Islet of Langerhans (tissue), 1 donor: ENCODE data around the gene FBLN2.
"Not testable (repeated sequence)": the region's sequence is repeated elsewhere in the genome, so short reads cannot be mapped to it uniquely, and the experiment has no call there.

Source experiments
- FAIRE-seq: peaks from one replicate; lab custom pipeline; 2011; peaks lifted over from hg19 to GRCh38; lab: Jason Lieb, UNC

FBLN2 gene

DNA sequence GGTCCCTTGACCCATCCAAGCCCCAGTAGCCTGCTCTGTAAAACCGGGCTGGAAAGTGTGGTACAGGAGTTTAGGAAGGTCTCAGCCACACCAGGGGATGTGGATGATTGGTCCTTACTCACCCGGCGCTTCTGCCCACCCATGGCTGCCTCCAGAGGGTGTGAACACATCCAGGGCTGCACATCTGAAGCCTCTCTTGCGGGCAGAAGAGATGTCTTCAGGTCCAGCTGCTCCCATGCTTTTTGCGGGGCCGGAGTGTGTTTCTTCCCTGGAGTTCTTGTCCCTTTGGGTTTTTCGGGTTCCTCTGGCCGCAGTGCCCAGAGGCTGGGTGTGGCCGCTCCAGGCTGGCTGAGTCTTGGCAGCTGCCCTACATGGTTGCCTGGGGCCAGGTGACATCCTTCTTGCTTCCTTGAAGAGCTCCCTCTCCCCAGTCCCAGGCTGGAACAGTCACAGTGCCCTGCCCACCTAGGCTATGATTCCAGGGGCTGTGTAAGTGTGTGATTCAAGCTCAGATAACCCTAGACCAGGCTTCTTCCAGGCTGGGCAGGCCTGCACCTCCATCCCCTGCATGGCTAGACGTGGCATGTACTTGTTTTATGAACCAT lies 34.9 kb upstream of the FBLN2 start:
- FAIRE-seq: no peak

DNA sequence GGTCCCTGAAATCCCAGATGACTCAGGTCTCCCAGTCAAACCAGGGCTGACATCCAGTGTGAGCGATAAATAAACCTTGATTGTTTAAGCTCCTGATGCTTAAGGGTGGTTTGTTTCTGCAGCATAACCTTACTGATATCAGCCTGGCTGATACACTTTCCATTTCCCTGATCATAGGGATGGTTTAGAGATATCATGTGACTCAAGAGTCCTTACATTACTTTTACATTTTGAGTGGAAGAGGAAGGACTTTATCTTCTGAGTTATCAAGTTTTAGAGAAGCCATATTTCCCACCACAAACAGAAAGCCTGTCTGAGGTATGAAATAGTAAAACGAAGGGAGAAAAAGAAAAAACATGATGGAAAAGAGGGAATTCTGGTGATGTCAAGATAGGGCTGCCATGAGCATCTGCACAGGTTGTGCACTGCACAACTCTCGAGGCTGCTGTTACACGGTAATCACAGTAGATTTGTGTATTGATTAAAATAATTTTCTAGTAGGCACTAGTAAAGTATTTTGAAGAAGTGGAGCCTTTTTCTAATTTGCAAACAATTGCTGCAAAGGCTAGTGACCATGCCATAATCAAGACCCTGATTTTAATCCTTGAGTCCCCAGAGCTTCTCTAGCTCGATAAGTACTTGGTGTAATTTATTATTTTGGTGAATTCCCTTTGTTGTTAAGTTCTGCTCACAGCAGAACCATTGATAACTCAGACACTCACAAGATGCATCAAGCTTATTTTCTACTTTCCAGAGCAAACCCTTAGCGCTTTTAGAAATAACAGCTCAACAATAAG lies 34.1 kb upstream of the FBLN2 start:
- FAIRE-seq: no peak

DNA sequence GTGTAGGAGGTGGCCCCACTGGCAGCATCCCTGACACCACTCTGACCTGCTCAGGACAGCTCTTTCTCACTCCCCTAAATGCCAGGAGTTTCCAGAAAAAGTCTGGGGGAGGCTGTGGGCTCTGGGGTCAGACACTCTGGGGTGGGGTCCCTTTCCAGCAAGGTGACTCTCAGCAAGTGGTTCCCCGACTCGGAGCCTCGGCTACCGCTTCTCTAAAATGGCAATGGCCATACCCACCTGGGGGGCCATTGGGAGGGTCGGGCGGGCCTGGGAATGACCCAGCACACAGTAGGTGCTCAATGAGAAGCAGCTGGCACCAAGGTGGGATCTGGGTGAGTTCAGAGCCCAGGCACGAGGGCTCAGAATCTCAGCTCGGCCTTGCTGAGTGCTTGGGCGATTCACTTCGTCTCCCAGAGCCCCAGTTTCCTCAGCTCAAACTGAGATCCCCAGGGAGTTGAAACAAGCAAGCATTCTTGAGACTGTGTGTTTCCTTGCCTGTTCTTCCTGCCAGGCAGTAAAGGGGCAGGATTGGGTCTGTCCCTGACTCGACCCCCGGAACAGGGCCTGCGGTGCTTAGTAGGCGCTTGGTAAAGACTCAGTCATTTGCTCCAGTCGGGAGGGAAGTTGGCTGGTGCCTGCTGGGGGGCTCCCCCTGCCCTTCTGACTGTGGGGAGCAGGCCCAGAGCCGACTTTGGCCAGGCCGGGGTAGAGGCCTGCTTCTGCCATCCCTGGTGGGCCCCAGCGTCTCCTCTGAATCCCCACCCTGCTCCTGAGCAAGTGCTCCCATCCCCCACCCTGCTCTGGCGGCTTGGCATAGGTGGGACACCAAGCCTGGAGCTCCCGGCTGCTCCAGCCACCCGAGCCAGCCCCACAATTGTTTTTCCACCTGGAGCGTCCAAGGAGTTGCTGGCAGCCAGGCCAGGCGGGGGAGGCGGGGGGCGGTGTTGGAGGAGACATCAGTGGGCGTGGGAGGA lies 32.9 kb upstream of the FBLN2 start:
- no peak for FAIRE-seq

DNA sequence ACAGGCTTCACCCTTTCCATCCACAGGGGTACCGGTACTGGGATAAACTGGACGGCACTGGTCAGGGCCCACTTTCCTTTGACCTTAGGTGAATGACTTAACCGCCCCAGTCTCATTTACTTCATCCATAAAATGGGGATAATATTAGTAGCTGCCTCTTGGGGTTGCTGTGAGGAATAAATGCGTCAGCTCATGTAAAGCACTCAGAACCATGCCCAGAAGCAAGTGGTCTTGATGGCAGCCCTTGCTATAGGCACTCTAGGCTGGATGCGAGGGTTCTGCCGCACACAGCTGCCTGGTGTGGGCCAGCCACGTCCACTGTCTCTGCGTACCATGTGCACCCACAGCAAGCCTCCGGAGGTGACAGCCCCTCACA lies 32.2 kb upstream of the FBLN2 start:
- FAIRE-seq: no peak

DNA sequence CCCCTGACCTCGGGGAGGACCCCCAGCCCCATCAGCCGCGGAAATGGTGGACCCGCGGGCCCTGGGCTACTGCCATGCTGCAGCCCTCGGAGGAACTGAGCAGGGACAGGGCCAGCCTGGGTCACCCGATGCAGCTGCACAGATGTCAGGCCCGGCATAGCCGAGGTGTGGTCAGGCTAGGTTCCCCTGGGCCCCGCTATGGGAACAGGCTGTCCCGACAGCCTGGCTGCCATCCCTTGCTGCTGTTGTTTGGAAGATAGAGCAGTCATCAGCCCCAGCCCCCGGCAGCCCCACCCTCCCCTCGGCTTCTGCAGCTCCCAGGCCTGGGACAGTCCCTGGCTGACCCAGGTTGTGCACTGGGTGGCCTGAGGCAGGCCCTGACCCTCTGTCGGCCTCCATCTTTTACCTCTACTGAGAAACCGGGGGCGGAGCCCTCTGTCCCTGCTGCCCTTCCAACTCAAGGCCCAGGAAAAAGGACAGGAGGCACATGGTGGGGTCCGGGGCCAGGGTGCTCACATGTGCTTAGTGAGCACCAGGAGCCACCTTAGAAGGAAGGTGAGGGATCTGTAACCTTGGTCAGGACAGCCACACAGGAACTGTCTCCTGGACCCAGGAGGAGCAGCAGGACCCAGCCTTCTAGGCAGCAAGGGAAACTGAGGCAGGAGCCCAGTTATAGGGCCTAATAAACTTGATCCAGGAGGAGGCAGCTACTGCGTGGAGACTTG lies 31.5 kb upstream of the FBLN2 start:
- no peak for FAIRE-seq

DNA sequence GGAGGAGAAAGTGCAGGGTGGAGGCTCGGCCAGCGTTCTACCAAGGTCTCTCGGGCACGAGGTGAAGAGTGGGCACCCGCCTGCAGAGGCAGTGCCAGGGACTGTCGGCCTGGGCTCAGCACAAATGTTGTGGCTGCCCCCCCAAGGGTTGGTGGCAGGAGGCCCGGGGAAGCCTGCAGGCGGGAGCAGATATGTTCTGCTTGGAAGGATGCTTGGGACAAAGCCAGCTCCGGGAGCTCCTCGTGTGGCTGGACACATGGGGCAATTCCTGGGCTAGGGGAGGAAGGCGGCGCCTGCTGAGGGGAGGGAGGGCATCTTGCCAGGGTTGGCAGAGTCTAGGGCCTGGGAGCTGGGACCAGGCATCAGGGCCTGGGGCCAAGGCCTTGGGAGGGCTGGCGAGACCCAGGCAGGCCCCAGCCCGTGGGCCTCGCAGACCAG lies 30.4 kb upstream of the FBLN2 start:
- FAIRE-seq: no peak

DNA sequence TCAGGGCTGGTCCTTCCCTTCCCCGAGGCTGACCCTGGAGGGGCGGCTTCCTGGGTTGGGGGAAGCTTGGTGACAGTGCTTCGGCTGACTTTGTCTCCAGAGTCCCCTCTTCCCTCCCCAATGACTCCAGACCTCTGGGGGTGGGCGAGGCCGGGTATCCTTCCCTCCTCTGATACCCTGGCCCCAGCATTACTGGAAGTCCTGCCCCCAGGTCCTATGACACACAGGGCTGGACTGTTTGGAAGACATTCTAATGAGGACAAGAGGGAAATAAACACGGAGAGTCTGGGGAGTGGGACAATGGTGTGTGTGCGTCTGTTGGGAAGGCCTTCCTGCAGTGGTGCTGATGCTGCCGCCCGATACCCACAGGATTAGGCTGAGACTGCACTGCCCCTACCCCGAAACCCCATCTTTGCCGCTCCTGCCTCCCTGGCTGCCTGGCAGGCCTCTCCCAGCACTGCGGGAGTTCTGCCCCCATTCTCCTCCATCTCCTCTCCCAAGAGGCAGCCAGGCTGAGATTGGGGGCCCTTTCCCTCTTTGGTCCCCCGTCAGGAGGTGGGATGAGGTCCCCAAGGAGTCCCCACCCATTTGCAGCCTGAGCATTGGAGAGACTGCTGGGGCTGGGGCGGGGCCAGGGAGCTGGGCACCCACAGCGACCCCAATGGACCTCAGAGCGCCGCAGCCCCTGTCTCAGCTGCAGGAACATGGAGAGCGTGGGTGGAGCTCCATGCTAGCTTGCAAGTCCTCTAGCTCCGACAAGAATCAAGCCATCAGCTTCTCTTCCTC lies 29.7 kb upstream of the FBLN2 start:
- FAIRE-seq: no peak

DNA sequence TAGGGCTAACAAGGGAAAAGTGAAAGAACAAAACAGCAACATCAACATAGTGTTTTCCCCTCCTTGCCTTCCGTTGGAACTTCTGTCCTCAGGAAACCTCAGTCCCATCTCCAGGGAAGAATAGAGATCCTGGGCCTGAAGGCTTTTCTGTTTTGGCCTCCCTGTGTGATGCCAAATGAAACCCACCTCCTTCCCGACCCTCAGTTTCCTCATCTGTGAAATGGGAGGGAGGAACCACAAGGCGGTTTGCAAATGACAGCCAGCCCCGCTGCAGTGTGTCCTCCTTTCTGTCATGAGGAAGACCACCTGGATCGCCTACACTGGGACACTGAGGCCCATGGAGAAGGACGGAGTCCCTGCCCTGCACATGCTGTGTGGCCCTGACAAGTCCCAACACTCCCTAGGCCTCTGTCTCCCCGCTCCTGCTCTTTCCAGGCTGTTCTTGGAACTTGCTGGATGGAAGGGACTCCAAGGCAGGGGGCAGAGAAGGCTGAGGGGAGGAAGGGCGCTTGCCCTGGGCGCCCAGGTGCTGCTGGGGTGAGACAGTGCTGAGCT lies 28.5 kb upstream of the FBLN2 start:
- no peak for FAIRE-seq

DNA sequence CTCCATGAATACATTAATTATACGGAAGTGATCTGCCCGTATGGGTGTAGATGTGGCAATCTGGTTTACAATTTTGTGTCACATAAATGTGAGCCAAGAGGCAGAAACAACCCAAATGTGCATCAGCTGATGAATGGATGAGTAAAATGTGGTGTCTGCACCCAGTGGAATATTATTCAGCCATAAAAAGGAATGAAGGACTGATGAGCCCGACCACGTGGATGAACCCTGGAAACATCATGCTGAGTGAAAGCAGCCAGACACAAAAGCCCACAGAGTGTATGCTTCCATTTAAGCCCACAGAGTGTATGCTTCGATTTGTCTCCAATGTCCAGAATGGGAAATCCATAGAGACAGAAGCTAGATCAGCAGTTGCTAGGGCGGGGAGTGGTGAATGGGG lies 27.6 kb upstream of the FBLN2 start:
- FAIRE-seq: no peak

DNA sequence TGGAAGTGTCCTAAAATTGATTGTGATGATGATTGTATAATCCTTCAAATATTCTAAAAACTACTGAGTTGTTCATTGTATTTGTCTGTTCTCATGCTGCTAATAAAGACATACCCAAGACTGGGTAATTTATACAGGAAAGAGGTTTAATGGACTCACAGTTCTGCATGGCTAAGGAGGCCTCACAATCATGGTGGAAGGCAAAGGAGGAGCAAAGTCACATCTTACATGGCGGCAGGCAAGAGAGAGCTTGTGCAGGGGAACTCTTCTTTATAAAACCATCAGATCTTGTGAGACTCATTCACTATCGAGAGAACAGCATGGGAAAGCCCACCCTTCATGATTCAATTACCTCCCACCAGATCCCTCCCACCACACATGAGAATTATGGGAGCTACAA lies 27.2 kb upstream of the FBLN2 start:
- FAIRE-seq: not testable (repeated sequence)

DNA sequence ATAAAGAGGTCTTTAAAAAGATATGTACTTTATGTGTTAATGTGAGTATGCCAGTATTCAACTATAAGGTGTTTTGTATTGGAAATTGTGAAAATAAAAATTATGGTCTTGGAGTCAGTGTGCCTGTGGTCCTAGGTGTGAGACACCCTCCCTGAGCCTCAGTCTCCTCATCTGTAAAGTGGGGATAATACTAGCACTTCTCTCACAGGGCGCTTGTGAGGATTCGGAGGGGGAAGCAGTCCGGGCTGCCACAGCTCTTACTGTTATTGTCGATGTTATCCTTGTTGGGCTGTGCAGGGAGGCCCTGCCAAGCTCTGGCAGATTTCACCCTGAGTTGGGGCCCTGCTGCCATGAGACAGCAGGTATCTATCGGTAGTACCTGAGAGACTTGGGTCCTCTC lies 26.7 kb upstream of the FBLN2 start:
- FAIRE-seq: no peak

DNA sequence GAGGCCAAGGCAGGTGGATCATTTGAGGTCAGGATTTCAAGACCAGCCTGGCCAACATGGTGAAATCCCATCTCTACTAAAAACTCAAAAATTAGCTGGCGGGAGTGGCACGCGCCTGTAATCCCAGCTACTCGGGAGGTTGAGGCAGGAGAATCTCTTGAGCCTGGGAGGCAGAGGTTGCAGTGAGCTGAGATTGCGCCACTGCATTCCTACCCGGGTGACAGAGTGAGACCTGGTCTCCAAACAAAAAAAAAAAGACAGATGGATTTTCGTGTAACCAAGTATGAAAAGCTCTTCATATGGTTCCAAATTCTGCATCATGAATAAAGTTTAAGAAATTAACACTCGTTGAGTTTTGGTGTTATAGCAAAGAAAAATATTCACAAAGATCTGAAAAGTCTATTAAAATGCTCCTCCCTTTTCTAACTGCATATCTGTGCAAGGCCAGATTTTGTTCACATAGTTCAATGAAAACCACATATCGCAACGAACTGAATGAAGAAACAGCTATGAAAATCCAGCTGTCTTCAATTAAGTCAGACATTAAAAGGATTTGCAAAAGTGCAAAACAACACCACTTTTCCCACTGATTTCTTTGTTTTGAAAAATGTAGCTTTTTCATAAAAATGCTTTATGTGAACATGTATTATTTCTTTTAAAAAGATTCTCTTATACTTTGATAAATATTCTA lies 23.8 kb upstream of the FBLN2 start:
- FAIRE-seq: no peak

DNA sequence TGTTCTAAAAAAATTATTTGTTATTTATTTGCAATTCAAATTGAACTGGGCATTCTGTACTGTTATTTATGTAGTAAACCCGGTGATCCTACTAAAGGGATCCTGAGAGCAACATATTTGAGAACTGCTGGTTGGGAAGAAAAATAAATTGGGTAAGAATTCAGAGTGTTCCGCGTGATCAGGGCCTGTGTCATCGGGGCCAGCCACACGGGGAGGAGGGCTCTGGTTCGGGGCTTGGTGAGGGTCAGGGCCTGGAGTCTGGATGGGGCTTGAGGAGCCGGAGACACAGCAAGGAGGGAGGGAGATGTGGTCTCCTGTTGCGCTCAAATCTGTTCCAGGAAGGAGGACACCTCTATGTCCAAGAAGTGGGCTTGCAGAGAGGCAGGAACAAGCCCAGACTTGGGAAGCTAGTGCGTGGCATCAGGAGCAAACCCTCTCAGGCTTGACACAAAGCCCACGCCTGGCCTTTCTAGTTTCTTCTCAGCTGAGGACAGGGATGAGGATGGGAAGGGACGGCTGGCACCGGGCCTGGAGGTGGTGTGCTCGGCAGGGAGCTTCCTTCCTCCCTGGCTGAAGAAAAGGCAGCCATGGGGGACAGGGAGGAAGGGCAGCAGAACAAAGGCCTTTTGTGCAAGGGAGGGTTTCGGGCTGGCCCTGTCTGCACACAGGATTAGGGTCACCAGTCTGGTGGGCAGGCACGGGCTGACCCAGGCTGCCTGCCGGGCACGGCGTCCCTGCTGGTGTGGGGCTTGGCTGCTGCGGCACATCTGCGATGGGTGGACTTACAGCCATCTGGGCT lies 22.9 kb upstream of the FBLN2 start:
- no peak for FAIRE-seq

DNA sequence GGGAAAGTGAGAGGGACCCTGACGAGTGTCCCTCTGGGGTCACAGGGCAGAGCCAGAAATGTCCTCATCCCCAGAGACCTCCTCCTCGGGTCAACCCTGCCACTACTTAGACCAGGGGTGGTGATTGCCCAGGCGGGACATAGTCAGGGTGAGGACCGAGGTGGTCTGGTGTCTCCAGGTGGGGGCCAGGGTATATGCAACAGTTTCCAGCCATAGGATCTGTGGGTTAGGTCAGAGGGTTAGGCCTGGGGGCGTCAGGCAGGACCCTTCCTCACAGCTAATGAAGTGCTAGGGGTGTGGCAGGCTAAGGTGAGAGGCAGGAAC lies 22.3 kb upstream of the FBLN2 start:
- FAIRE-seq: no peak

DNA sequence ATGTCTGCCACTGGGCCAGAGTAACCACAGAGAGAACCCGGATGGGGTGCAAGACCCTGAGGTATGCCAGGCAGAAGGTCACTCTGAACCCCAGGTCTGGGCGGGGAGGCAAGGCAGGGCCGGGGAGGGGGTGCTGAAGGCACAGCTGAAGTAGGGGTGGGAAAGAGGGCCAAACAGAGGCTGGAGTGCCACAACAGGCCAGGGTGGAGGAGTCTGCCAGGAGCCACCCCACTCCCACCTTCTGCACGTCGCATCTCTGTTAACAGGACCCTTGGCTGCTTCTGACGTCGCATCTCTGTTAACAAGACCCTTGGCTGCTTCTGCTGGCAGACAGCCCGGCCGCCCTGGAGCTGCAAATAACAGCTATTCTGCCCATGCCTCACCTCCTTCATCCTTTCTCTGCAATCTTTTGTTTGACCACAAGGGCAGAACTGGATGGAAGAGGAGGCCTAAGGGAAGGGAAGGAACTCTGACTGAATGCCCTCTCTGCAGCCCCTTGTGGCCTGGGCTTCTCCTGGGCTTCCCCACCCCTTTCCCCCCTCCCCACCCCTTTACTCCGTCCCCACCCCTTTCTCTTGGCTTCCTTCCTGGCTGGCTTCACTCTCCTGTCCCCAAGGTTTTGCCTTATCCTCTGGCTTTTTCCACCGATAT lies 20.6 kb upstream of the FBLN2 start:
- FAIRE-seq: no peak

DNA sequence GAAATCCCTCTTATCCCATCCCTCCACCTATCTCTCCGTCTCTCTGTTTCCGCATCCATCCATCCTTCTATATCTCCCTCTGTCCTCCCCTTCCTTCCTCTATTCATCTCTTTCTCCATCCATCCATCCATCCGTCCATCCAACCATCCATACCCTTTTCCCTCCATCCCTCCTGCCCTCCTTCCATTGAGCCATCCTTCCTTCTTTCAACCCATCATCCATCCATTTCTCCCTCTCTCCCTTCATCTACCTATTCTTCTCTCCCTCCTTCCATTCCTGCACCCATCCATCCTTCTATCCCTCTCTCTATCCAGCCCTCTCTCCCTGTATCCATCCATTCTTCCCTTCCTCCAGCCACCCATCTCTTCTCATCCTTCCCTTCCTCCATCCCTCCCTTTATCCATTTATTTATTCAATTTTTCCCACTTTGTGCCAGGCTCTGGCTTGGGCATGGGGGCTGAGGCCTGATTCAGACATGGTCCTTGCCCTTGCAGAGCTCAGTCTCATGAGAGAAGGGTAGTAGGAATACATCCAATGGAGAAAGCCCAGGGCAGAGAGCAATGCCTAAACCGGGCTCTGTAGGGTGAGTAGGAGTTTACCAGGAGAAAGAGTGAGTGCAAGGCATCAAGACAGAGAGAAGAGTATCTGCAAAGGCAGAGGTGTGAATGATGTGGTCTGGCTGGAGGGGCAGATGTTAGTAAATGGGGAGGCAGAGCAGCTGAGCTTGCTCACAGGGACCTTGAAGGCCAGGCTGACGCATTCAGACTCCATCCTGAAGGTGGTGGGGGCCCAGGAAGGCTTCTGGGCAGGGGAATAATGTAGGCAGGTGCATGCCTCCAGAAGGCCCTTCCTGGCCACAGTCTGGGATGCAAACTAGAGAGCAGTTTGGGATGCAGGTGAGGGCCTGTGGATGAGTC lies 19.5 kb upstream of the FBLN2 start:
- no peak for FAIRE-seq

DNA sequence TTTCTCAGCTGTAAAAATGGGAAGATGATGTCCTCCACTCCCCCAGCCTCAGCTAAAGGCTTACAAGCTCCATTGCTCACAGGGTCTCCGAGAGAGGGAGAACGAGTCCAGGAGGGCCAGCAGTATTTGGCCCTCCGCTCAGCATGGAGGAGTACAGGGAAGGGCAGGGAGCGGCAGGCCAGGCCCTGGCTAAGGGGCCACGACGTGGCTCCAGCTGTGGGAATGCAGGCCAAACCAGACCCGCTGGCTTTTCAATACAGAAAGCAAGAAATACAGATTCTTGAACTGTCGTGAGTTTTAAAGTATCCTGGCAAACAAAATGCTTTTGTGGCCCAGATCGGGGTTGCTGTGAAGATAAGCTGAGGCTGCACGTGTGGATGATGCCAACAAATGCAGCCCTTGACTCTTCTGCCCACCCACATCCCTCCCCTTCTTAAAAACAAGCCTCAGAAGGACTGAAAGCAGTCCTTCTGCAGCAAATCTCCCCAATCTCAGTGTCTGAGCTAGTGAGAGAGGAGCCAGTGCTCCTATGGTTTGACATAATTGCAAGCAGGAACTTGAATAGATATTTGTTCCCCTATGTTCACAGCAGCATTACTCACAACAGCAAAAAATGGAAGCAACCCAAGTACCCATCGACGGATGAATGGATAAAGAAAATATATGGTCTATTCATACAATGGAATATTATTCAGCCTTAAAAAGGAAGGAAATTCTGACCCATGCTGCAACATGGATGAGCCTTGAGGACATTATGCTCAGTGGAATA lies 18.5 kb upstream of the FBLN2 start:
- no peak for FAIRE-seq
